ENCODE measurements around the gene IDUA.

- no peak for TF ChIP-seq SP1 (IDR thresholded peaks at IDR 0.05)
- TF ChIP-seq YY1 (IDR thresholded peaks at IDR 0.05) = no peak
- TF ChIP-seq CTCF (IDR thresholded peaks at IDR 0.05; ENCODE audit: low read depth, low read length, missing input control) = no peak
- no peak for TF ChIP-seq HNF4G (IDR thresholded peaks at IDR 0.05)
- TF ChIP-seq JUND (IDR thresholded peaks at IDR 0.05) = no peak
- no peak for TF ChIP-seq REST (IDR thresholded peaks at IDR 0.05)
- TF ChIP-seq RAD21 (IDR thresholded peaks at IDR 0.05) = no peak
Observed at GRCh38 chr4:1043162-1043561, 56.3 kb downstream of the IDUA start.

Measured in liver (tissue), 3 donors.